HepG2 (cell line): ENCODE data around the gene GNB1. TPM values are rescaled to one million over a fixed set of nuclear protein-coding genes. Genes with fewer than 3 reads are reported as not detected.

Source experiments
- ATAC-seq: fragments of 200-7000 bp; cut with Tn5 transposase; 3 replicates; pipeline ENCODE4 v1.9.1; 2020; ENCODE audit warnings: mild to moderate bottlenecking, moderate library complexity
- BruUV-seq: library from RNA; stranded (reverse); fragments of 400-500 nt; replicated peaks from 2 replicates; lab custom pipeline; 2021; lab: Mats Ljungman, UMichigan
- CTCF ChIA-PET: fragments of 300-600 bp; formaldehyde crosslinking; extraction: SDS; loops from one replicate; lab custom pipeline; 2021; ENCODE audit warnings: low total read pairs, inconsistent platforms, low intra/inter-chr PET ratio; lab: Yijun Ruan, JAX
- POLR2A ChIA-PET: fragments of 350-600 bp; sonication (Branson Sonifier 250); formaldehyde crosslinking; loops from one replicate; lab custom pipeline; 2020; ENCODE audit warnings: antibody characterized with exemption, inconsistent platforms; lab: Yijun Ruan, JAX
- DNase-seq: peaks from one replicate; pipeline ENCODE4 v3.0.0-alpha.2; 2015; ENCODE audit warnings: low spot score
- FAIRE-seq: peaks from 3 replicates; lab custom pipeline; 2011; peaks lifted over from hg19 to GRCh38; lab: Jason Lieb, UNC
- H2AFZ ChIP-seq: one replicate; pipeline ENCODE4 v1.6.1; 2011; ENCODE audit warnings: low read length, inconsistent platforms
- H3K27ac ChIP-seq: fragments of 300-600 bp; 3 replicates; pipeline ENCODE4 v1.8.0; 2011; ENCODE audit warnings: mixed run types, mild to moderate bottlenecking, mixed read lengths, low read length, inconsistent platforms; ENCODE audit not compliant: insufficient read depth; ENCODE audit errors: extremely low read length
- H3K27me3 ChIP-seq, 2 experiments: fragments of 200-600 bp in 1 of 2; 2 replicates in 1 of 2; 3 replicates in 1 of 2; pipeline versions ENCODE4 v1.6.0 to v1.8.0; 2011; ENCODE audit warnings: low read length in 2 of 2, mild to moderate bottlenecking in 2 of 2, moderate library complexity in 2 of 2, inconsistent platforms in 1 of 2; ENCODE audit not compliant: insufficient read depth in 2 of 2, control insufficient read depth in 1 of 2
- H3K36me3 ChIP-seq, 2 experiments: fragments of 200-600 bp in 1 of 2; replicated peaks in 1 of 2; 2 replicates in 1 of 2; 3 replicates in 1 of 2; pipeline versions ENCODE4 v1.5.1 to v1.8.0; 2011; ENCODE audit warnings: low read length in 2 of 2, inconsistent platforms in 1 of 2; ENCODE audit not compliant: insufficient read depth in 2 of 2, control insufficient read depth in 1 of 2
- H3K4me1 ChIP-seq: 2 replicates; pipeline ENCODE4 v1.5.1; 2012; ENCODE audit warnings: low read length, inconsistent platforms; ENCODE audit not compliant: insufficient read depth
- H3K4me2 ChIP-seq: 2 replicates; pipeline ENCODE4 v1.6.0; 2011; ENCODE audit warnings: low read depth, low read length, inconsistent platforms
- H3K4me3 ChIP-seq, 3 experiments: fragments of 200-600 bp in 1 of 3; sonication (generic), shearing (Covaris generic) in 1 of 3; replicated peaks in 1 of 3; 2 replicates each; pipeline ENCODE4 v1.5.1; 2011 to 2016; ENCODE audit warnings: low read length in 3 of 3, inconsistent platforms in 2 of 3, low read depth in 2 of 3, mild to moderate bottlenecking in 2 of 3, control low read depth in 1 of 3, mixed read lengths in 1 of 3; ENCODE audit not compliant: insufficient read depth in 1 of 3
- H3K79me2 ChIP-seq: one replicate; pipeline ENCODE4 v1.6.1; 2011; ENCODE audit warnings: low read length, inconsistent platforms; ENCODE audit not compliant: insufficient read depth
- H3K9ac ChIP-seq: 2 replicates; pipeline ENCODE4 v1.6.0; 2011; ENCODE audit warnings: mild to moderate bottlenecking, low read depth, low read length, inconsistent platforms; ENCODE audit not compliant: insufficient read depth
- H3K9me3 ChIP-seq: 2 replicates; pipeline ENCODE4 v1.5.1; 2012; ENCODE audit warnings: mild to moderate bottlenecking, low read length
- H4K20me1 ChIP-seq: 2 replicates; pipeline ENCODE4 v1.6.0; 2011; ENCODE audit warnings: inconsistent platforms, mild to moderate bottlenecking, low read length, moderate library complexity; ENCODE audit not compliant: insufficient read depth
- FOXK1 ChIP-seq: sonication (generic); formaldehyde crosslinking; IDR thresholded peaks from 2 replicates; pipeline ENCODE4 v1.4.0; 2020; ENCODE audit warnings: low read depth, missing genetic modification reagents, borderline replicate concordance
- FOXP1 ChIP-seq, 2 experiments: fragments of 450-650 bp in 1 of 2; IDR thresholded peaks; 2 replicates each; pipeline ENCODE4 v1.6.1; 2017 to 2018; ENCODE audit warnings: antibody characterized with exemption in 1 of 2
- POGZ ChIP-seq: sonication (generic); formaldehyde crosslinking; IDR thresholded peaks from 2 replicates; pipeline ENCODE4 v1.4.0; 2020; ENCODE audit warnings: mild to moderate bottlenecking, missing genetic modification reagents
- SOX13 ChIP-seq, 3 experiments: fragments of 450-650 bp in 1 of 3; sonication (generic) in 1 of 3; formaldehyde crosslinking in 1 of 3; IDR thresholded peaks in 2 of 3; conservative IDR thresholded peaks in 1 of 3; 2 replicates each; pipeline versions ENCODE4 v1.5.0 to v1.6.1; 2016 to 2020; ENCODE audit warnings: antibody characterized with exemption in 1 of 3, mild to moderate bottlenecking in 1 of 3, missing compliant biosample characterization in 1 of 3, missing genetic modification reagents in 1 of 3, moderate library complexity in 1 of 3
- TAF1 ChIP-seq: sonication (generic); formaldehyde crosslinking; IDR thresholded peaks from 2 replicates; pipeline ENCODE4 v1.4.0; 2020; ENCODE audit warnings: missing genetic modification reagents
- ZNF484 ChIP-seq: sonication (generic); formaldehyde crosslinking; IDR thresholded peaks from 2 replicates; pipeline ENCODE4 v1.5.1; 2020; ENCODE audit warnings: mild to moderate bottlenecking, low read depth, missing genetic modification reagents, borderline replicate concordance
- WGBS: methylation state at CpG from one replicate; pipeline ENCODE4 v1.1.6; 2017; ENCODE audit warnings: low lambda C conversion rate; 5-methylcytosine and 5-hydroxymethylcytosine counted together
- in situ Hi-C: cut with HindIII; loops from 2 replicates; pipeline ENCODE4 v1.10.0; 2017; ENCODE audit warnings: low pct_unique_long_range_greater_than_20kb; ENCODE audit not compliant: extremely low pct_ligation_motif_present
- intact Hi-C: fragments of 100-400 bp; cut with micrococcal nuclease; formaldehyde crosslinking; loops from one replicate; pipeline ENCODE4 v1.10.0; 2022; ENCODE audit not compliant: unreplicated experiment
- polyA plus RNA-seq, 8 experiments: library from polyadenylated mRNA; depleted of rRNA in 3 of 8; stranded (reverse) in 7 of 8; unstranded in 1 of 8; fragments of >200 nt; fragmentation: Illumina TruSeq in 4 of 8; extraction: Trizol in 4 of 8; gene quantifications; 2 replicates each; pipeline versions ENCODE4 v1.2.1 to v1.2.3, GENCODE V29; 2011 to 2016; ENCODE audit warnings: low read depth in 4 of 8, missing spikeins in 1 of 8, mixed read lengths in 1 of 8; ENCODE audit not compliant: insufficient read depth in 1 of 8
- total RNA-seq, 5 experiments: library from RNA; depleted of rRNA; stranded (reverse); fragments of >200 nt; fragmentation: Illumina TruSeq; extraction: Trizol; gene quantifications; 2 replicates each; pipeline ENCODE4 v1.2.3, GENCODE V29; 2016; ENCODE audit warnings: low read depth in 1 of 5
- TF ChIP-seq, protein P1 (sequence below): sonication (generic); formaldehyde crosslinking; conservative IDR thresholded peaks from 2 replicates; pipeline ENCODE4 v1.4.0; 2020; ENCODE audit warnings: mild to moderate bottlenecking, missing genetic modification reagents, moderate library complexity

The GNB1 gene
- total and polyA plus RNA-seq, 2 of the 13 experiments (the other 11 are each of a cell fraction or from before 2014, with no cell fraction given): 66.2 to 327 TPM

DNA sequence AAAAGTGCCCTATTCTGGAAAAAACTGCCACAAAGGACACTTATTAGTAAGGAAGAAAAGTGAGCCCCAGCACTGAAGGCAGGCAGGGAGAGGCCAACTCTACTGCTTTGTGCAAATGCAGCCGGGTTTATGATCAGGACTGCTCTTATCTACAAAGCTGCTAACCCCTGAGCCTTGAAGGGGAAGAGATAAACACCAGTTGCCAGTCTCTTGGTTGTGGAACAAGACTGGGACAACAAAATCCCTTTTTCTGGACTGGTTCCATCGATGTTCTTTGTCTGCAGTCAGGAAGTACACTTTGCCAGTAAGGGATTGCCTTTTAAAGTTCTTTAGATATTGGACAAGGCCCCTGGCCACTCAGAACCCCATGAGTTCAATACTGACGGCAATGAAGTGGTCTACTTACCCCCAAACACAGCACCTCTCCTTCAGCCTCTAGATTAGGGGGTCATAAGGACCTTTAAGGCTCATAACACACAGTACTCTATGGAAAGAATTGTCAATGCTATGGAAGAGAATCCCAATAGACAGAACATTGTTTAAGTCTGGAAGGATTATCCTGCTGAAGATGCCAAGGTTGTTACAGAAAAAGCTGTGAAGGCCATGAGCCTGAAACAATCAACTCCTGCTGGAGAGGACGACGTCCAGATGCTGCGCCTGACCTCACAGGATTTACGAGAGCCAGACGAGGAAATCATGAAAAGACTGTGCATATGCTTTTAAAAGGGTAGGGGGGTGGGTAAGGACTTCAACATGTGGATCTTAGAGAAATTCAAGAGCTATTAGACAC lies 43.6 kb downstream of the GNB1 start:
- POLR2A ChIA-PET: interaction anchor here (0.8 kb wide), 1 partner anchor 14 kb away, joined by 3 read pairs; no protein-coding TSS in a partner anchor
- no TSS peak for BruUV-seq
- CTCF ChIA-PET: no interaction called here
- H2AFZ ChIP-seq: no peak overlapping the region
- H3K27ac ChIP-seq: peak overlapping the region; percentile 29
- H3K4me2 ChIP-seq: no peak overlapping the region
- H3K27me3 ChIP-seq: no peaks in the 10 kb centered on the region
- peak; percentile 79 for ATAC-seq
- no peak overlapping the region for H3K9ac ChIP-seq
- peaks cover 28% of the 10 kb centered on the region for H3K4me1 ChIP-seq
- H4K20me1 ChIP-seq: peaks cover 32% of the 10 kb centered on the region
- in situ Hi-C loops: no loop called here
- FAIRE-seq: peak; percentile 49
- WGBS: 83% methylated on average over 7 of the region's 8 CpGs
- intact Hi-C loops: no loop called here
- peak; percentile 36 for DNase-seq
- no peaks in the 10 kb centered on the region for H3K9me3 ChIP-seq
- H3K36me3 ChIP-seq: peaks cover 7 to 8% of the 10 kb centered on the region in 2 experiments; a peak in 4 of 5 replicates
- peaks cover 77% of the 10 kb centered on the region for H3K79me2 ChIP-seq
- TF ChIP-seq POGZ (CRISPR knock-in tag) (no peak), TAF1 (CRISPR knock-in tag) (no peak), SOX13 (IDR thresholded peaks at IDR 0.05) (no peak), SOX13 (CRISPR knock-in tag; conservative IDR thresholded peaks at IDR 0.05 in 1 of 2, IDR thresholded peaks at IDR 0.05 in 1 of 2) (peak in 1 of 2 experiments; percentile 32; a peak in 1 of 4 replicates), FOXP1 (IDR thresholded peaks at IDR 0.05) (no peak), FOXP1 (CRISPR knock-in tag; IDR thresholded peaks at IDR 0.05) (0 out of 2 replicates have a peak, but pooled peaks have one; percentile 18), ZNF484 (CRISPR knock-in tag) (no peak), FOXK1 (CRISPR knock-in tag) (no peak)
- TF ChIP-seq, protein P1, sequence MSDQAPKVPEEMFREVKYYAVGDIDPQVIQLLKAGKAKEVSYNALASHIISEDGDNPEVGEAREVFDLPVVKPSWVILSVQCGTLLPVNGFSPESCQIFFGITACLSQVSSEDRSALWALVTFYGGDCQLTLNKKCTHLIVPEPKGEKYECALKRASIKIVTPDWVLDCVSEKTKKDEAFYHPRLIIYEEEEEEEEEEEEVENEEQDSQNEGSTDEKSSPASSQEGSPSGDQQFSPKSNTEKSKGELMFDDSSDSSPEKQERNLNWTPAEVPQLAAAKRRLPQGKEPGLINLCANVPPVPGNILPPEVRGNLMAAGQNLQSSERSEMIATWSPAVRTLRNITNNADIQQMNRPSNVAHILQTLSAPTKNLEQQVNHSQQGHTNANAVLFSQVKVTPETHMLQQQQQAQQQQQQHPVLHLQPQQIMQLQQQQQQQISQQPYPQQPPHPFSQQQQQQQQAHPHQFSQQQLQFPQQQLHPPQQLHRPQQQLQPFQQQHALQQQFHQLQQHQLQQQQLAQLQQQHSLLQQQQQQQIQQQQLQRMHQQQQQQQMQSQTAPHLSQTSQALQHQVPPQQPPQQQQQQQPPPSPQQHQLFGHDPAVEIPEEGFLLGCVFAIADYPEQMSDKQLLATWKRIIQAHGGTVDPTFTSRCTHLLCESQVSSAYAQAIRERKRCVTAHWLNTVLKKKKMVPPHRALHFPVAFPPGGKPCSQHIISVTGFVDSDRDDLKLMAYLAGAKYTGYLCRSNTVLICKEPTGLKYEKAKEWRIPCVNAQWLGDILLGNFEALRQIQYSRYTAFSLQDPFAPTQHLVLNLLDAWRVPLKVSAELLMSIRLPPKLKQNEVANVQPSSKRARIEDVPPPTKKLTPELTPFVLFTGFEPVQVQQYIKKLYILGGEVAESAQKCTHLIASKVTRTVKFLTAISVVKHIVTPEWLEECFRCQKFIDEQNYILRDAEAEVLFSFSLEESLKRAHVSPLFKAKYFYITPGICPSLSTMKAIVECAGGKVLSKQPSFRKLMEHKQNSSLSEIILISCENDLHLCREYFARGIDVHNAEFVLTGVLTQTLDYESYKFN: 0 out of 2 replicates have a peak, but pooled peaks have one; percentile 17
- H3K4me3 ChIP-seq: no peak overlapping the region
